Transverse colon (tissue), 4 donors: ENCODE data around the gene FTSJ3.

Experiments
- CTCF ChIP-seq, 5 experiments: fragments of 200-600 bp in 3 of 5; fragments of 450-650 bp in 2 of 5; sonication (generic) in 3 of 5; IDR thresholded peaks; 1 replicate in 2 of 5; 2 replicates in 3 of 5; pipeline ENCODE4 v1.5.1; 2016 to 2017; ENCODE audit warnings: antibody characterized with exemption in 5 of 5, inconsistent platforms in 3 of 5, mild to moderate bottlenecking in 2 of 5, moderate library complexity in 1 of 5
- EP300 ChIP-seq: sonication (generic); formaldehyde crosslinking; IDR thresholded peaks from one replicate; pipeline ENCODE4 v1.6.1; 2017; ENCODE audit warnings: antibody characterized with exemption, low read depth
- POLR2A ChIP-seq: fragments of 450-650 bp; IDR thresholded peaks from one replicate; pipeline ENCODE4 v1.6.1; 2016; ENCODE audit warnings: antibody characterized with exemption, mild to moderate bottlenecking, moderate library complexity
- POLR2AphosphoS5 ChIP-seq, 3 donors: sonication (generic); formaldehyde crosslinking; IDR thresholded peaks; one replicate each; pipeline ENCODE4 v1.6.1; 2016; ENCODE audit warnings: antibody characterized with exemption in 3 of 3

- TF ChIP-seq CTCF (IDR thresholded peaks at IDR 0.05), result no peak
- no peak for TF ChIP-seq POLR2A
- no peak for TF ChIP-seq POLR2AphosphoS5 (IDR thresholded peaks at IDR 0.05)
- TF ChIP-seq EP300, result no peak
These were observed 5.7 kb upstream of the FTSJ3 start for GRCh38 chr17:63833026-63833740.
